Measurements from ENCODE around the gene NR6A1. TPM values are rescaled to one million over a fixed set of nuclear protein-coding genes. Genes with fewer than 3 reads are reported as not detected.

Gene NR6A1
- total RNA-seq, 2 donors from 2014 or later = 4.8 to 4.9 TPM

GRCh38 chr9:124808246-124808956 is 37.3 kb upstream of the NR6A1 start:
- Histone ChIP-seq H3K9me3 (no peaks in the 10 kb centered on the region), H3K4me1 (no peaks in the 10 kb centered on the region), H3K27ac (no peak overlapping the region), H3K36me3 (no peaks in the 10 kb centered on the region), H3K27me3 (no peaks in the 10 kb centered on the region), H3K4me3 (no peak overlapping the region), H3K9ac (ENCODE audit: low read depth in 2 of 2, low read length in 2 of 2) (no peak overlapping the region)
- DNase-seq = no peak
- TF ChIP-seq CTCF (IDR thresholded peaks at IDR 0.05) = no peak
- intact Hi-C loops (cut with DNase I) = no loop called here

- intact Hi-C loops (cut with DNase I) = no loop called here
- TF ChIP-seq CTCF (IDR thresholded peaks at IDR 0.05) = no peak
- no peak for DNase-seq
Measured at GRCh38 chr9:124805186-124805585, 34.1 kb upstream of the NR6A1 start.

DNA sequence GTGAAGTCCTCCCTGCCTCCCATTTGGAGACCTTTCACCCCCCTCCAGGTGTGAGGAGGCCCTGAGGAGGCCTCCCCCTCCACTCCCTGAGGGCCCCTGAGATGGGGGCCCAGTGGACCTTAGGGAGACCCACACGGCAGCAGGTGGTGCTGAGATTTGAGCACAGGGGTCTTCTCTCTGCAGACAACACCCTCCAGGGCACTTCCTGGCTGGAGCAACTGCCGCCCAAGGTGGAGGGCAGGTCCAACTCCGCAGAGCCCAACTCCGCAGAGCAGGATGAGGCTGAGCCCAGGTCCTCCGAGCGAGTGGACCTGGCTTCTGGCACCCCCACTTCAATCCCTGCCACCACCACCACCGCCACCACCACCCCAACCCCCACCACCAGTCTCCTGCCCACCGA is 32.8 kb upstream of the NR6A1 start:
- intact Hi-C loops (cut with DNase I) = no loop called here
- no peak for DNase-seq
- no peak overlapping the region for H3K27ac ChIP-seq
- H3K9ac ChIP-seq (ENCODE audit: low read depth in 2 of 2, low read length in 2 of 2) = no peak overlapping the region
- H3K27me3 ChIP-seq = no peaks in the 10 kb centered on the region
- no peaks in the 10 kb centered on the region for H3K36me3 ChIP-seq
- H3K9me3 ChIP-seq = no peaks in the 10 kb centered on the region
- no peak for TF ChIP-seq CTCF (IDR thresholded peaks at IDR 0.05)
- no peak overlapping the region for H3K4me3 ChIP-seq
- H3K4me1 ChIP-seq = no peaks in the 10 kb centered on the region

More at GRCh38 chr9:124805186-124805585, 34.1 kb upstream of the NR6A1 start:
- Histone ChIP-seq H3K27ac (no peak overlapping the region), H3K4me3 (no peak overlapping the region), H3K36me3 (no peaks in the 10 kb centered on the region), H3K27me3 (no peaks in the 10 kb centered on the region), H3K4me1 (no peaks in the 10 kb centered on the region), H3K9ac (ENCODE audit: low read depth in 2 of 2, low read length in 2 of 2) (no peak overlapping the region), H3K9me3 (no peaks in the 10 kb centered on the region)

DNA sequence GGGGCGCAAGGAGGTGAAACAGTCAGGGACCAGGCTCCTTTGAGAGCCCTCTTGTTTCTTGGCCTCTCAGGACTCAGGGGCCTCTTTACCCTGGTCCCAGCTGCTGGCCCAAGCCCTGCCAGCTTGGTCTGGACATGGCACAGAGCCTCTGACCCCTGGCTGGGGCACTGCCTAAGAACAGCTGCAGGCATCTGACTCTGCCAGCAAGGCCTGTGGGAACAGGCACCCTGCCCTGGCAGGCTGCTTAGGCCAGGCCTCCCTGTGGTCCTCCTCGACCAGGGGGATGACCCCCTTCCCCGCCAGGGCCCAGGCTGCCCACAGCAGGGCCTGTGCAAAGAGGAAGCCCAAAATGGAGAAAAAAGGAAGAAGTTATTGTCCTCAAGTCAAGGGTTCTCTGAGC is 31.3 kb upstream of the NR6A1 start:
- H3K27ac ChIP-seq = no peak overlapping the region
- H3K9me3 ChIP-seq = no peaks in the 10 kb centered on the region
- no peaks in the 10 kb centered on the region for H3K36me3 ChIP-seq
- TF ChIP-seq CTCF (IDR thresholded peaks at IDR 0.05) = no peak
- intact Hi-C loops (cut with DNase I) = no loop called here
- no peaks in the 10 kb centered on the region for H3K27me3 ChIP-seq
- no peak overlapping the region for H3K4me3 ChIP-seq
- no peak overlapping the region for H3K9ac ChIP-seq (ENCODE audit: low read depth in 2 of 2, low read length in 2 of 2)
- DNase-seq = no peak
- H3K4me1 ChIP-seq = no peaks in the 10 kb centered on the region

DNA sequence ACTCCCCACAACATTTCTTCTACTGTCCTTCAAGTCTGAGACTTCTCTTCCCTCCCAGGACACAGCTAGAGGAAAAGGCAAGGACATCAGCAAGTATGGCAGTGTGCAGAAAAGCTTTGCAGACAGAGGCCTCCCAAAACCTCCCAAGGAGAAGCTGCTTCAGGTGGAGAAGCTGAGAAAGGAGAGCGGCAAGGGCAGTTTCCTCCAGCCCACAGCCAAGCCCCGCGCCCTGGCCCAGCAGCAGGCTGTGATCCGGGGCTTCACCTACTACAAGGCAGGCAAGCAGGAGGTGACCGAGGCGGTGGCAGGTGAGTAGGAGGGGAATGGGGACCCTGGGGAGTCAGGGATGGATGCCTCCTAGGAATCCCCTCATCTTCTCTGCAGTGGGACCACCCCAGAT is 30.2 kb upstream of the NR6A1 start:
- Histone ChIP-seq H3K9me3 (no peaks in the 10 kb centered on the region), H3K4me3 (no peak overlapping the region), H3K9ac (ENCODE audit: low read depth in 2 of 2, low read length in 2 of 2) (no peak overlapping the region), H3K27ac (no peak overlapping the region), H3K36me3 (no peaks in the 10 kb centered on the region), H3K27me3 (no peaks in the 10 kb centered on the region), H3K4me1 (no peaks in the 10 kb centered on the region)
- DNase-seq = no peak
- intact Hi-C loops (cut with DNase I) = no loop called here
- no peak for TF ChIP-seq CTCF (IDR thresholded peaks at IDR 0.05)

Measured in colonic mucosa (tissue), 4 donors.